ENCODE measurements around the gene MFAP3L.

The MFAP3L gene

GRCh38 chr4:170009291-170009690 is 16.9 kb downstream of the MFAP3L start:
- no peak overlapping the region for H3K4me3 ChIP-seq (ENCODE audit: low read depth, low read length)
- TF ChIP-seq POLR2A (IDR thresholded peaks at IDR 0.05; ENCODE audit: extremely low read depth, insufficient read length): no peak
- TF ChIP-seq MAX (IDR thresholded peaks at IDR 0.05; ENCODE audit: low read depth, low read length): no peak
- TF ChIP-seq MYC (IDR thresholded peaks at IDR 0.05; ENCODE audit: low read depth, low read length): no peak
- no peak for TF ChIP-seq CTCF (IDR thresholded peaks at IDR 0.05; ENCODE audit: low read depth, low read length)
- no peak for DNase-seq (ENCODE audit: low read depth)

GRCh38 chr4:170008801-170009200 is 17.4 kb downstream of the MFAP3L start:
- TF ChIP-seq MAX (IDR thresholded peaks at IDR 0.05; ENCODE audit: low read depth, low read length) (no peak), MYC (IDR thresholded peaks at IDR 0.05; ENCODE audit: low read depth, low read length) (no peak), POLR2A (IDR thresholded peaks at IDR 0.05; ENCODE audit: extremely low read depth, insufficient read length) (no peak), CTCF (IDR thresholded peaks at IDR 0.05; ENCODE audit: low read depth, low read length) (no peak)
- H3K4me3 ChIP-seq (ENCODE audit: low read depth, low read length): no peak overlapping the region
- DNase-seq (ENCODE audit: low read depth): no peak

- H3K4me3 ChIP-seq (ENCODE audit: low read depth, low read length): no peak overlapping the region
- peak; percentile 37 for DNase-seq (ENCODE audit: low read depth)
- TF ChIP-seq POLR2A (IDR thresholded peaks at IDR 0.05; ENCODE audit: extremely low read depth, insufficient read length): no peak
- no peak for TF ChIP-seq MAX (IDR thresholded peaks at IDR 0.05; ENCODE audit: low read depth, low read length)
These were observed 17.8 kb downstream of the MFAP3L start for GRCh38 chr4:170008371-170008770.

- peak; percentile 49; the same call in 1 of the 2 replicates for TF ChIP-seq MYC (IDR thresholded peaks at IDR 0.05; ENCODE audit: low read depth, low read length)
- no peak for TF ChIP-seq CTCF (IDR thresholded peaks at IDR 0.05; ENCODE audit: low read depth, low read length)
- no peak overlapping the region for H3K4me3 ChIP-seq (ENCODE audit: low read depth, low read length)
- peak; percentile 87 for DNase-seq (ENCODE audit: low read depth)
These were observed 19.1 kb downstream of the MFAP3L start for GRCh38 chr4:170007113-170007512.

GRCh38 chr4:170005472-170005871 is 20.7 kb downstream of the MFAP3L start:
- no peak for DNase-seq (ENCODE audit: low read depth)
- H3K4me3 ChIP-seq (ENCODE audit: low read depth, low read length): no peak overlapping the region
- TF ChIP-seq MYC (IDR thresholded peaks at IDR 0.05; ENCODE audit: low read depth, low read length) (no peak), MAX (IDR thresholded peaks at IDR 0.05; ENCODE audit: low read depth, low read length) (no peak), CTCF (IDR thresholded peaks at IDR 0.05; ENCODE audit: low read depth, low read length) (no peak)

GRCh38 chr4:170004651-170005295 is 21.4 kb downstream of the MFAP3L start:
- DNase-seq (ENCODE audit: low read depth): no peak
- no peak overlapping the region for H3K4me3 ChIP-seq (ENCODE audit: low read depth, low read length)
- no peak for TF ChIP-seq MYC (IDR thresholded peaks at IDR 0.05; ENCODE audit: low read depth, low read length)
- no peak for TF ChIP-seq MAX (IDR thresholded peaks at IDR 0.05; ENCODE audit: low read depth, low read length)
- TF ChIP-seq CTCF (IDR thresholded peaks at IDR 0.05; ENCODE audit: low read depth, low read length): no peak
- no peak for TF ChIP-seq POLR2A (IDR thresholded peaks at IDR 0.05; ENCODE audit: extremely low read depth, insufficient read length)

Measured in NB4 (cell line).